ENCODE results near the gene LRRK1.

- TF ChIP-seq, protein P1, sequence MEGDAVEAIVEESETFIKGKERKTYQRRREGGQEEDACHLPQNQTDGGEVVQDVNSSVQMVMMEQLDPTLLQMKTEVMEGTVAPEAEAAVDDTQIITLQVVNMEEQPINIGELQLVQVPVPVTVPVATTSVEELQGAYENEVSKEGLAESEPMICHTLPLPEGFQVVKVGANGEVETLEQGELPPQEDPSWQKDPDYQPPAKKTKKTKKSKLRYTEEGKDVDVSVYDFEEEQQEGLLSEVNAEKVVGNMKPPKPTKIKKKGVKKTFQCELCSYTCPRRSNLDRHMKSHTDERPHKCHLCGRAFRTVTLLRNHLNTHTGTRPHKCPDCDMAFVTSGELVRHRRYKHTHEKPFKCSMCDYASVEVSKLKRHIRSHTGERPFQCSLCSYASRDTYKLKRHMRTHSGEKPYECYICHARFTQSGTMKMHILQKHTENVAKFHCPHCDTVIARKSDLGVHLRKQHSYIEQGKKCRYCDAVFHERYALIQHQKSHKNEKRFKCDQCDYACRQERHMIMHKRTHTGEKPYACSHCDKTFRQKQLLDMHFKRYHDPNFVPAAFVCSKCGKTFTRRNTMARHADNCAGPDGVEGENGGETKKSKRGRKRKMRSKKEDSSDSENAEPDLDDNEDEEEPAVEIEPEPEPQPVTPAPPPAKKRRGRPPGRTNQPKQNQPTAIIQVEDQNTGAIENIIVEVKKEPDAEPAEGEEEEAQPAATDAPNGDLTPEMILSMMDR (IDR thresholded peaks at IDR 0.05) = no peak
- TF ChIP-seq CHD2 (IDR thresholded peaks at IDR 0.05; ENCODE audit: low read length, partially characterized antibody) (no peak), REST (IDR thresholded peaks at IDR 0.05; ENCODE audit: low read depth, low read length) (no peak)
Measured at GRCh38 chr15:100981086-100981485, 61.9 kb downstream of the LRRK1 start.
